Activated T-helper 9 cell treated with anti-CD3 and anti-CD28 coated beads, Interleukin-2, amount 50 U/mL, for 16 hours (primary cell): ENCODE results near the gene LAD1.

Source experiments
- DNase-seq: peaks from one replicate; pipeline ENCODE4 v3.0.0-alpha.2; 2020; ENCODE audit warnings: low read depth

The LAD1 gene

GRCh38 chr1:201391651-201392511, 7.2 kb downstream of the LAD1 start:
- DNase-seq: no peak

- no peak for DNase-seq
Observed at GRCh38 chr1:201391225-201391624, 7.9 kb downstream of the LAD1 start.

- DNase-seq: no peak
Observed at GRCh38 chr1:201389051-201389450, 10.1 kb downstream of the LAD1 start.

- DNase-seq: no peak
Observed at GRCh38 chr1:201386208-201386607, 12.9 kb downstream of the LAD1 start.

- DNase-seq: no peak
Observed at GRCh38 chr1:201385299-201385891, 13.7 kb downstream of the LAD1 start.

- DNase-seq: no peak
Observed at GRCh38 chr1:201384406-201384782, 14.7 kb downstream of the LAD1 start.

- no peak for DNase-seq
Observed at GRCh38 chr1:201383647-201384405, 15.3 kb downstream of the LAD1 start.

GRCh38 chr1:201381130-201381529, 18.0 kb downstream of the LAD1 start:
- no peak for DNase-seq

- no peak for DNase-seq
Observed at GRCh38 chr1:201379733-201380242, 19.3 kb downstream of the LAD1 start.

- no peak for DNase-seq
Observed at GRCh38 chr1:201378804-201379203, 20.3 kb downstream of the LAD1 start.

GRCh38 chr1:201377611-201378092, 21.5 kb downstream of the LAD1 start, which contains the start of gene TNNT2:
TSS of gene TNNT2 (minus strand) at chr1:201377680. CDS start at chr1:201373254, 4,426 bp downstream.
- no peak for DNase-seq

- DNase-seq: no peak
Observed at GRCh38 chr1:201376464-201377374, 22.4 kb downstream of the LAD1 start.

- DNase-seq: no peak
Observed at GRCh38 chr1:201376107-201376463, 23.0 kb downstream of the LAD1 start.

- no peak for DNase-seq
Observed at GRCh38 chr1:201375169-201375568, 24.0 kb downstream of the LAD1 start.

GRCh38 chr1:201374364-201374763, 24.8 kb downstream of the LAD1 start:
- DNase-seq: no peak

- no peak for DNase-seq
Observed at GRCh38 chr1:201371792-201372191, 27.3 kb downstream of the LAD1 start.

GRCh38 chr1:201371276-201371675, 27.8 kb downstream of the LAD1 start:
- no peak for DNase-seq

GRCh38 chr1:201370500-201370899, 28.6 kb downstream of the LAD1 start:
- no peak for DNase-seq

- no peak for DNase-seq
Observed at GRCh38 chr1:201369209-201369608, 29.9 kb downstream of the LAD1 start.

GRCh38 chr1:201366696-201367095, 32.4 kb downstream of the LAD1 start:
- DNase-seq: no peak

GRCh38 chr1:201365251-201365650, 33.9 kb downstream of the LAD1 start:
- no peak for DNase-seq

- DNase-seq: no peak
Observed at GRCh38 chr1:201364808-201365105, 34.4 kb downstream of the LAD1 start.
